ENCODE data around the gene MED26. TPM values are rescaled to one million over a fixed set of nuclear protein-coding genes. Genes with fewer than 3 reads are reported as not detected.

The MED26 gene
- total and polyA plus RNA-seq, 9 of the 15 experiments (the other 6 are each of a cell fraction or from before 2014, with no cell fraction given), result 0.71 to 15.1 (median 6.2) TPM

DNA sequence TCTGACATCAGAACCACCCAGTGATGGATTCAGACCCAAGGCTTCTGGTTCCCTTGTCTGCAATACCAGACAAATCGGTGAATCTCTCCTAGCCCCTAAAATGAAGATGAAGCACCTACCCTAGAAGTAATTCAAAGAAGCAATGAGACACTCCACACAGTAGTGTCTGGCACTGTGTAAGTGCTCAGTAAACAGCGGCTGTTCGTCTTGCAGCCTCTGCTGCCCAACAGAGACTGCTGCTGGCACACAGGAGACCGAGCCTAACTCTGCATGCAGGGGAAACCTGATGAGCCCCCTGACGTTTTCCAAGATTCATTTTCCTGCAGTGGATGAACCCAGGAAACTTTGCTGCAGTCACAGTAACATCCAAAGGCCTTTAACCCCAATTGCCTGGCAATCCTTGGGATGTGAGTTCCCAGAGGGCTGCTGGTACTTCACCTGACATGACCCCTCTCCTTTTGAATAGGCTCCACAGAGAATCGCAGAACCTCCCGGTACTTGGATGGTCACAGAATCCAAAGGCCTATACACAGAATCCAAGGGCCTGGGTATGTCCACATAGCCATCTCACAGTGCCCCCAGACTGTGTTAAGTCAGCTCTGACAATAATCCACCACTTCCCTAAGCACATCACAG is 6.7 kb downstream of the MED26 start (continued):
- TF ChIP-seq ILF3 (IDR thresholded peaks at IDR 0.05; ENCODE audit: borderline replicate concordance), result no peak

DNA sequence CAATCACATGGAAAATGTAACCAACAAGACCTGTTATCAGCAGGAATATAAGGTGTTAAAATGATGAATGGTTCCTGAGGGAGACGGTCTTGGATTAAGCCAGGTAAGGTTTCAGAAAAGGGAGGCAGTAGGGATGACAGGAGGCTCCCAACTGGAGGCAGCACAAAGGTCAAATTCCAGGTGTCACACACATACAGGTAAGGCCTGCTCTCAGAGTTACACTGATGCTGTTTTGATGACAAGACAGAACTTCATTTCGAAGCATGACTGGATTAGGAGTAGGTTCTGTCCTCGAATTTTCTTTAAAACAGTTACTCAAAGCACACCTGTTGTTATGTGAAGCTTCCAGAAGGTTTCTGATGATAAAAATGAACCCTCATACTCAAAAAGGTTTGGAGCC is 7.4 kb downstream of the MED26 start:
- intact Hi-C loops (cut with micrococcal nuclease) (loop anchor here (10.0 kb wide), 1 partner anchor 76 kb away; the partner anchor contains the start of gene CHERP), in situ Hi-C loops (cut with MboI) (no loop called here)
- ChIA-PET CTCF (ENCODE audit: low intra/inter-chr PET ratio) (no interaction called here), POLR2A (interaction anchor here (0.8 kb wide), 1 partner anchor 36 kb away, joined by 3 read pairs; no protein-coding TSS in a partner anchor)
- Histone ChIP-seq H2AFZ (ENCODE audit: low read depth, low read length) (no peak overlapping the region), H3K79me2 (ENCODE audit: control insufficient read depth, insufficient read depth, low read length) (peaks cover 100% of the 10 kb centered on the region), H3K27me3 (ENCODE audit: control insufficient read depth in 2 of 2, insufficient read depth in 2 of 2, low read length in 2 of 2) (no peaks in the 10 kb centered on the region), H3K9ac (ENCODE audit: insufficient read depth in 1 of 2, low read depth in 2 of 2, low read length in 2 of 2) (no peak overlapping the region), H4K20me1 (replicated peaks; ENCODE audit: control insufficient read depth, insufficient read depth, low read length) (peaks cover 96% of the 10 kb centered on the region), H3K9me1 (ENCODE audit: control insufficient read depth, insufficient read depth, low read length) (peaks cover 15% of the 10 kb centered on the region), H3K4me2 (ENCODE audit: insufficient read depth, low read length) (no peak overlapping the region), H3K36me3 (ENCODE audit: control insufficient read depth, insufficient read depth, low read length) (peaks cover 45% of the 10 kb centered on the region), H3K4me3 (no peak overlapping the region), H3K4me1 (replicated peaks in 1 of 2; ENCODE audit: control insufficient read depth in 2 of 2, insufficient read depth in 2 of 2, low read length in 2 of 2) (peaks cover 2 to 8% of the 10 kb centered on the region in 2 experiments; a peak in 4 of 5 replicates), H3K27ac (ENCODE audit: extremely low read depth, low read depth, low read length) (no peak overlapping the region), H3K9me3 (replicated peaks; ENCODE audit: control insufficient read depth, insufficient read depth, low read depth, low read length) (no peaks in the 10 kb centered on the region)
- TF ChIP-seq ZNF316 (IDR thresholded peaks at IDR 0.05) (peak; percentile 49; the same call in 1 of the 2 replicates), ZNF668 (CRISPR knock-in tag; IDR thresholded peaks at IDR 0.05) (no peak)
- no peak for DNase-seq (ENCODE audit: extremely low read depth in 1 of 4, low spot score in 3 of 4)
- BruUV-seq (replicated peaks), result no TSS peak
- 53% methylated on average over 3 of the region's 3 CpGs for WGBS (ENCODE audit: insufficient coverage, low coverage, missing lambda C conversion rate)
- no peak for ATAC-seq
- no peak for FAIRE-seq

DNA sequence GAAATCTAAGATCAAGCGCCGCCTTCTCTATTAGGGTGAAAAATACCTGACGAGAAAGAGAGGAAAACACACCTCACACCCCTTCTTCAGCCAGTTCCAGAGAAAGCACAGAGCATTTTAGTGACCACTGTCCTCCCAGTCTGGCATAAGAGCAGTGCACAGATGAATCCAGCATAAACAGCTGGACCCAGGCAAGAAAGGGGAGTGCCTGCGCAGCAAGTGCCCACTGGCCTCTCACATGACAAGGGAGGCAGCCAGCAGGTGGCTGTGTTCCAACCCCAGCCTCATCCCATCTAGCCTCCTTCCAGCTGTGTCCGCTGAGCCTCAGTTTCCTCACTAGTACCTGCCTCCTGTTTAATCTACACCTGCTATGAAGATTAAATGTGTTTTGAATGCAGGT is 8.0 kb downstream of the MED26 start:
- Histone ChIP-seq H3K9me1 (ENCODE audit: control insufficient read depth, insufficient read depth, low read length) (peaks cover 15% of the 10 kb centered on the region), H3K27me3 (ENCODE audit: control insufficient read depth in 2 of 2, insufficient read depth in 2 of 2, low read length in 2 of 2) (no peaks in the 10 kb centered on the region), H3K4me3 (no peak overlapping the region), H3K4me2 (ENCODE audit: insufficient read depth, low read length) (no peak overlapping the region), H4K20me1 (replicated peaks; ENCODE audit: control insufficient read depth, insufficient read depth, low read length) (peaks cover 93% of the 10 kb centered on the region), H3K27ac (ENCODE audit: extremely low read depth, low read depth, low read length) (no peak overlapping the region), H3K9me3 (replicated peaks; ENCODE audit: control insufficient read depth, insufficient read depth, low read depth, low read length) (no peaks in the 10 kb centered on the region), H3K36me3 (ENCODE audit: control insufficient read depth, insufficient read depth, low read length) (peaks cover 39% of the 10 kb centered on the region), H3K4me1 (replicated peaks in 1 of 2; ENCODE audit: control insufficient read depth in 2 of 2, insufficient read depth in 2 of 2, low read length in 2 of 2) (peaks cover 2 to 5% of the 10 kb centered on the region in 2 experiments; a peak in 4 of 5 replicates), H3K9ac (ENCODE audit: insufficient read depth in 1 of 2, low read depth in 2 of 2, low read length in 2 of 2) (peak overlapping the region in 1 of 2 experiments; percentile 19; a peak in 1 of 4 replicates), H2AFZ (ENCODE audit: low read depth, low read length) (no peak overlapping the region), H3K79me2 (ENCODE audit: control insufficient read depth, insufficient read depth, low read length) (peaks cover 98% of the 10 kb centered on the region)
- TF ChIP-seq SRF (CRISPR knock-in tag; IDR thresholded peaks at IDR 0.05) (no peak), MEIS2 (IDR thresholded peaks at IDR 0.05; ENCODE audit: partially characterized antibody) (no peak), ZNF431 (CRISPR knock-in tag; IDR thresholded peaks at IDR 0.05) (no peak), SMAD1 (IDR thresholded peaks at IDR 0.05; ENCODE audit: low read depth, low read length, partially characterized antibody) (no peak), NR2F6 (CRISPR knock-in tag; IDR thresholded peaks at IDR 0.05) (no peak), ZNF263 (CRISPR knock-in tag; IDR thresholded peaks at IDR 0.05; ENCODE audit: borderline replicate concordance) (no peak), CEBPB (tag; IDR thresholded peaks at IDR 0.05) (no peak), POLR2G (IDR thresholded peaks at IDR 0.05; ENCODE audit: low read depth, low read length) (no peak), MCM3 (IDR thresholded peaks at IDR 0.05) (no peak), GATAD2B (IDR thresholded peaks at IDR 0.05; ENCODE audit: borderline replicate concordance) (no peak), RCOR1 (IDR thresholded peaks at IDR 0.05; ENCODE audit: borderline replicate concordance in 1 of 2, low read depth in 2 of 2, low read length in 2 of 2) (no peak), ZNF584 (CRISPR knock-in tag; IDR thresholded peaks at IDR 0.05; ENCODE audit: low read depth) (no peak)
- no TSS peak for BruUV-seq (replicated peaks)
- no peak for FAIRE-seq
- in situ Hi-C loops (cut with MboI), result no loop called here
- 89% methylated on average over 5 of the region's 5 CpGs for WGBS (ENCODE audit: insufficient coverage, low coverage, missing lambda C conversion rate)
- ATAC-seq, result no peak
- DNase-seq (ENCODE audit: extremely low read depth in 1 of 4, low spot score in 3 of 4), result peak in 1 of 4 experiments; percentile 10
- ChIA-PET POLR2A (interaction anchor here (0.8 kb wide), 1 partner anchor 8 kb away, joined by 4 read pairs; no protein-coding TSS in a partner anchor), CTCF (ENCODE audit: low intra/inter-chr PET ratio) (no interaction called here)
- intact Hi-C loops (cut with micrococcal nuclease), result loop anchor here (10.0 kb wide), 1 partner anchor 75 kb away; the partner anchor contains the start of gene CHERP

Measured in K562 (cell line).